Measurements from ENCODE around the gene MLLT3.

- TF ChIP-seq, protein P1, sequence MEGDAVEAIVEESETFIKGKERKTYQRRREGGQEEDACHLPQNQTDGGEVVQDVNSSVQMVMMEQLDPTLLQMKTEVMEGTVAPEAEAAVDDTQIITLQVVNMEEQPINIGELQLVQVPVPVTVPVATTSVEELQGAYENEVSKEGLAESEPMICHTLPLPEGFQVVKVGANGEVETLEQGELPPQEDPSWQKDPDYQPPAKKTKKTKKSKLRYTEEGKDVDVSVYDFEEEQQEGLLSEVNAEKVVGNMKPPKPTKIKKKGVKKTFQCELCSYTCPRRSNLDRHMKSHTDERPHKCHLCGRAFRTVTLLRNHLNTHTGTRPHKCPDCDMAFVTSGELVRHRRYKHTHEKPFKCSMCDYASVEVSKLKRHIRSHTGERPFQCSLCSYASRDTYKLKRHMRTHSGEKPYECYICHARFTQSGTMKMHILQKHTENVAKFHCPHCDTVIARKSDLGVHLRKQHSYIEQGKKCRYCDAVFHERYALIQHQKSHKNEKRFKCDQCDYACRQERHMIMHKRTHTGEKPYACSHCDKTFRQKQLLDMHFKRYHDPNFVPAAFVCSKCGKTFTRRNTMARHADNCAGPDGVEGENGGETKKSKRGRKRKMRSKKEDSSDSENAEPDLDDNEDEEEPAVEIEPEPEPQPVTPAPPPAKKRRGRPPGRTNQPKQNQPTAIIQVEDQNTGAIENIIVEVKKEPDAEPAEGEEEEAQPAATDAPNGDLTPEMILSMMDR (IDR thresholded peaks at IDR 0.05) = no peak
- no peak for TF ChIP-seq POLR2A (IDR thresholded peaks at IDR 0.05)
- TF ChIP-seq POLR2AphosphoS5 (IDR thresholded peaks at IDR 0.05) = no peak
Measured at GRCh38 chr9:20538092-20538491, 84.2 kb downstream of the MLLT3 start.
